Fibroblast of upper back skin (primary cell): ENCODE measurements around the gene GNMT.
"Not testable (repeated sequence)": the region's sequence is repeated elsewhere in the genome, so short reads cannot be mapped to it uniquely, and the experiment has no call there.

Experiments used
- DNase-seq: peaks from one replicate; pipeline ENCODE4 v3.0.0-alpha.2; 2013

GNMT gene

GRCh38 chr6:42960243-42961019 lies at the start of gene GNMT:
TSS of gene GNMT (plus strand) at chr6:42960754. CDS start at chr6:42960768, 14 bp downstream.
- no peak for DNase-seq

GRCh38 chr6:42911171-42912021 lies 49.2 kb upstream of the GNMT start:
- DNase-seq: no peak

GRCh38 chr6:42914546-42914945 lies 46.0 kb upstream of the GNMT start:
- no peak for DNase-seq

GRCh38 chr6:42915732-42916131 lies 44.8 kb upstream of the GNMT start, which contains the start of gene PTCRA:
TSS of gene PTCRA (plus strand) at chr6:42916053. CDS start at chr6:42916070, 17 bp downstream.
- no peak for DNase-seq

GRCh38 chr6:42916288-42916687 lies 44.3 kb upstream of the GNMT start:
- no peak for DNase-seq

- no peak for DNase-seq
These were observed 38.8 kb upstream of the GNMT start for GRCh38 chr6:42921801-42922200.

DNA sequence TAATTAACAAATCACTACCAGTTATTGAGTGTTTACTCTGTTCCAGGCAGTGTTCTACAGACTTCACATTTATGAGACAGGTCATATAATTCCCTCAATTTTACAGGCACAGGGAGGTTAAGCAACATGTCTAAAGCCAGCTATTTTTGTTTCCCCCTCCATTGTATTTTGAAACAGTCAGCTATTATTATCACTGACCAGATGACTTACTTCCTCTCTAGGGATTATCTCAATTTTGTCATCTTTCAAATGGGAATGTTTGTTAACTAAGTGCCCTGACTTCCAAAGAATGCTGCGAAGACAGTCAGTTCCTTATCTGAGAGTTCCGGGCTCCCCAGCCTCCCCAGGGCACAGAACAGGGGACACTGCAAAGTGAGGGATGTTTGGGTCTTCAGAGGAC lies 36.9 kb upstream of the GNMT start:
- DNase-seq: no peak

GRCh38 chr6:42925248-42925857 lies 35.2 kb upstream of the GNMT start:
- no peak for DNase-seq

DNA sequence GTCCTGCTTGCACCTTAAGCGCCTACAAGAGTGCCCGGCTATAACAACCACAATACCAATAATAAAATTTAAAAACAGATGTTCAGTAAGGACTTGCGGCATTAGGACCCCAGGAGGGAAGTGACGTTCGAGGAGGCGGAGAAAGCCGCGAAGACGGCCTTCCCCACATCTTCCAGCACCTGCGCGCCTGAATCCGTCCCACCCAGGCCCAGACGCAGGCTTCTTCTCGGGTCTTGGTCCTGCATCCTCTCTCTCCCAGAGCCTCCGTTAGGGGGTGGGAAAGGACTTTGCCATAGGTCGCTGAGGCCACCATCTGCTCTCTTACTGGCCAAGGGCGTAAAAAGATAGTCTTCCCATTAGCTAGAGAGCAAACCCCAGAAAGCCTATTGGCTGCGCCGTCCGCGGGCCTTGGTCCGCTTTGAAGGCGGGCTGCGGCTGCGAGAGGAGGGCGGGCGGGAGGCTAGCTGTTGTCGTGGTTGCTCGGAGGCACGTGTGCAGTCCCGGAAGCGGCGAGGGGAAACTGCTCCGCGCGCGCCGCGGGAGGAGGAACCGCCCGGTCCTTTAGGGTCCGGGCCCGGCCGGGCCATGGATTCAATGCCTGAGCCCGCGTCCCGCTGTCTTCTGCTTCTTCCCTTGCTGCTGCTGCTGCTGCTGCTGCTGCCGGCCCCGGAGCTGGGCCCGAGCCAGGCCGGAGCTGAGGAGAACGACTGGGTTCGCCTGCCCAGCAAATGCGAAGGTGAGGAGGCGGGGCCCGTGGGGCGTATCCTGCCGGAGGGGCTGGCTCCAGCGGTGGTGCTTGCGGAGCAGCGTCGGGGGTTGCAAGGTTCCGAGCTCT lies 31.4 kb upstream of the GNMT start, which contains the start of gene CNPY3:
CNPY3 (plus strand) TSS at position 495 of the 835 bp plus-strand sequence; CDS start at position 586, 91 bp downstream.
- DNase-seq: peak; percentile 97

- DNase-seq: peak; percentile 62
These were observed 30.7 kb upstream of the GNMT start for GRCh38 chr6:42929821-42930360.

DNA sequence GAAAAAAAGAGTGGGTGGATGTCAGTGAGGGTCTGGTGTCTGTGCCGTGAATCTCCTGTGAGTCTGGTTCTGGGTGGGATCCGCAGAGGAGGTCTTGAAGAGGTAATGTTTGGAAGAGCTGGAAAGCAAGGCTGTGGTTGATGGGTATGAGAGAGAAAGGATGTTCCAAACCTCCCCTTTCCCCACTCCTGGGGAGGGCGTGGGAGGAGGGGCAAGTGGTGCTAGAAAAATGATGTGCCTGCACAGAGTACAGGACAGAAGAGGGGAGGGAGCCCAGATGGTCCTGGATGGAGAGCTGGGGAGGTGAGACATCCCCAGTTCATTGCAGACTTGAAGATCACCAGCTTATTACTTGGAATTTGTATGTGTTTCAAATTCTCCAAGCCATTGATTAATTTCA lies 28.1 kb upstream of the GNMT start:
- DNase-seq: no peak

GRCh38 chr6:42933205-42933604 lies 27.3 kb upstream of the GNMT start:
- no peak for DNase-seq

GRCh38 chr6:42935322-42935721 lies 25.2 kb upstream of the GNMT start:
- DNase-seq: no peak

DNA sequence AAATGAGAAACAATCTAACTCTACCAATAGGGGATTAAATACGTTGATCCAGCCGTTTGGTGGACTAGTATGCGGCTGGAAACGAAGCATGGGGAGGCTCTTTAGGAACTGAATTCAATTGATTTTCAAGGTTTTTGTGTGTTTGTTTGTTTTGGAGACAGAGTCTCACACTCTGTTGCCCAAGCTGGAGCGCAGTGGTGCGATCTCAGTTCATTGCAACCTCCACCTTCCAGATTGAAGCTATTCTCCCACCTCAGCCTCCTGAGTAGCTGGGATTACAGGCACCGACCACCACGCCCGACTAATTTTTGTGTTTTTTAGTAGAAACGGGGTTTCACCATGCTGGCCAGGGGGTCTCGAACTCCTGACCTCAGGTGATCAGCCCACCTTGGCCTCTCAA lies 24.2 kb upstream of the GNMT start:
- DNase-seq: no peak

GRCh38 chr6:42937548-42938427 lies 22.8 kb upstream of the GNMT start:
- no peak for DNase-seq

DNA sequence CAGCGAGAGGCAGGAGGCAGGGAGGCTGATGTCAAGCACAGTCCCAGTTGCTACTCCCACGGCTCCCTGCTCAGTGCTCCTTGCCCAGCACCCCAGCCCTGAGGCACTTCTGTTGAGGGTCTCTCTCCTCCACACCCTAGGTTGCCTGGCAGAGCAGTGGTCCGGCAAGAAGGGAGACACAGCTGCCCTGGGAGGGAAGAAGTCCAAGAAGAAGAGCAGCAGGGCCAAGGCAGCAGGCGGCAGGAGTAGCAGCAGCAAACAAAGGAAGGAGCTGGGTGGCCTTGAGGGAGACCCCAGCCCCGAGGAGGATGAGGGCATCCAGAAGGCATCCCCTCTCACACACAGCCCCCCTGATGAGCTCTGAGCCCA lies 22.1 kb upstream of the GNMT start:
- DNase-seq: no peak

- DNase-seq: no peak
These were observed 21.4 kb upstream of the GNMT start for GRCh38 chr6:42938987-42939809.

DNA sequence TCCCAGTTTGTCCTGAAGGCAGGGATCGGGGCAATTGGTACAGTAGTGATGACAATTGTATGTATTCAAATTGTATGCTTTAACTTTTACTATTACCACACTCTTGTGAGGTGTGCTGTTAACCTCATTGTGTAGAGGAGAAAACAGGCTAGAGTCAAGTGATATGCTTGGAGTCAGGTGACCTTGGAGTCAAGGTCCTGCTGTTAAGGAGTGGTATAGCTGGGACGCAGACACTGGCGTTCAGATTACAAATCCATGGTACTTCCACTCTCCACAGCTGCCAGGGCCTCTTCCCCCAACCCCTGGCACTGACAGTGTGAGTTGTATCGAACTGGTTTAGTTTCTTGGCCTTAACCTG lies 20.8 kb upstream of the GNMT start:
- no peak for DNase-seq

- DNase-seq: no peak
These were observed 20.0 kb upstream of the GNMT start for GRCh38 chr6:42940493-42941045.

GRCh38 chr6:42941356-42941755 lies 19.2 kb upstream of the GNMT start:
- DNase-seq: not testable (repeated sequence)
